GM21423 (cell line): Measurements from ENCODE around the gene SLC22A15.

Experiments used
- ATAC-seq: cut with Tn5 transposase; IDR thresholded peaks from one replicate; pipeline ENCODE4 v1.9.1; 2021; ENCODE audit warnings: mild to moderate bottlenecking, moderate library complexity; ENCODE audit not compliant: unreplicated experiment

Gene SLC22A15

GRCh38 chr1:116099379-116099778 is 123.1 kb downstream of the SLC22A15 start:
- ATAC-seq, result no peak

- no peak for ATAC-seq
Observed at GRCh38 chr1:116099919-116100318, 123.6 kb downstream of the SLC22A15 start.

DNA sequence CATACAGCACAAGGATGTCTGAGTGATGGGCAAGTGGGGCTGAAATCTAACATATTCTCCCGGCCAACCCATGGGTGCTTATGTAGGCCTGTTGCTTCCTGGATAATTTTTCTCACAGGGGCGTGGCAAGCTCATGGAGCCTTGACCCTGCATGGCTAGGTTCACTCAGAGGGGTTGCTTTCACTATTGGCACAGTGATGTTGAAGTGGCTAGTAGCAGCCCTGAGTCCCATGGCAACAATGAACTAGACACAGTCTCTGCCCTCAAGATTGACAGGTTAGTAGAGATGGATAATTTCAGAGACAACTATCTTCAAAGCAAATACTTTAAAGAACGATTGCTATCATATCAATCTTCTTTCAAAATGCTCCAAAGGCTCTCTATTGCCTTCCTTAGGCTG is 128.4 kb downstream of the SLC22A15 start:
- ATAC-seq, result no peak

DNA sequence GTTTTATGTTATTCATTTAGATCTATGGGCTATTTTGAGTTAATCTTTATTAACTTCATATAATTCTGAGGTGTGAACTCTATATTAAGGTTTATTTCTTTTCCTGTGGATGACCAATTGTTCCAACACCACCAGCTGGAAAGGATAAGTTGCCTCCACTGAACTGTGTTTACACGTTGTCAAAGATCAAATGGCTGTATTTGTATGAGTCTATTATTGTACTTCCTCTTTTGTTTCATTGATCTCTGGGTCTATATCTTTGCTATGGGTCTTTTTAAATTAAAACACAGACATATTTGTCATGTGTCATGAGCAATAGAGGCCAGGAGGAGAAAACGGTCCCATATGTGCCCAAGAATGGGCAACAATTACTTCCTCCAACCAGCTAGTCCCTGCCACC is 129.7 kb downstream of the SLC22A15 start:
- ATAC-seq, result no peak

DNA sequence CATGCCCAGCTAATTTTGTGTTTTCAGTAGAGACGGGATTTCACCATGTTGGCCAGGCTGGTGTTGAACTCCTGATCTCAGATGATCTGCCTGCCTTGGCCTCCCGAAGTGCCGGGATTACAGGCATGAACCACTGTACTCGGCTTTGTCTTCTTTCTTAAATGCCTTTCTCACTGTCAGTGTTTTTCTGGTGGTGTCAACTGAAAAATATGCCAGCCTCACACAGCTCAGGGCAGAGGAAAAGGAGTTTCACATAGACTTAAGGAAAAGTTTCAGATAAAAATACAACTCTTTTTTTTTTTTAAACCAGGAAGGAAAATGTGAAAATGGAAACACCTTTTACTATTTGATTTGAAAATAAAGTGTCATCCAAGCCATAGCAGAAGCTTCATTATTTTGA is 130.3 kb downstream of the SLC22A15 start:
- ATAC-seq, result no peak

DNA sequence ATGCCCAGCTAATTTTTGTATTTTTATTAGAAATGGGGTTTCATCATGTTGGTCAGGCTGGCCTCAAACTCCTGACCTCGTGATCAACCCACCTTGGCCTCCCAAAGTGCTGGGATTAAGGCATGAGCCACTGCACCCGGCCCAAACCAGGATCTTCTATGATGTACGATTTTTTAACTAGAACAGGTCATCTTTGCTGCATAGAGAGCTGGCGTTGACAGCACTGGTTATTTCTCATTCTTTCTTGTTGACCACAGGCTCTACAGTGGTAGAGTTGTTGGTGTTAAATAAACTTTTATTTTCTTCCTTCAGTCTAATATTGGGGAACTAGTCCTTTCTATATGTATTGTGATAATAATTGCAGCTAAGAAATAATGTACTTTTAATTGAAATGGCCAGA is 131.1 kb downstream of the SLC22A15 start:
- no peak for ATAC-seq

GRCh38 chr1:116110567-116111523 is 134.5 kb downstream of the SLC22A15 start, which contains the start of gene MAB21L3:
TSS of gene MAB21L3 (plus strand) at chr1:116111399. CDS start at chr1:116112616, 1,217 bp downstream.
- peak; percentile 66 for ATAC-seq

- no peak for ATAC-seq
Observed at GRCh38 chr1:116111524-116112021, 135.3 kb downstream of the SLC22A15 start.

GRCh38 chr1:116112388-116113140 is 136.3 kb downstream of the SLC22A15 start:
- ATAC-seq, result no peak

- no peak for ATAC-seq
Observed at GRCh38 chr1:116113615-116114014, 137.3 kb downstream of the SLC22A15 start.

DNA sequence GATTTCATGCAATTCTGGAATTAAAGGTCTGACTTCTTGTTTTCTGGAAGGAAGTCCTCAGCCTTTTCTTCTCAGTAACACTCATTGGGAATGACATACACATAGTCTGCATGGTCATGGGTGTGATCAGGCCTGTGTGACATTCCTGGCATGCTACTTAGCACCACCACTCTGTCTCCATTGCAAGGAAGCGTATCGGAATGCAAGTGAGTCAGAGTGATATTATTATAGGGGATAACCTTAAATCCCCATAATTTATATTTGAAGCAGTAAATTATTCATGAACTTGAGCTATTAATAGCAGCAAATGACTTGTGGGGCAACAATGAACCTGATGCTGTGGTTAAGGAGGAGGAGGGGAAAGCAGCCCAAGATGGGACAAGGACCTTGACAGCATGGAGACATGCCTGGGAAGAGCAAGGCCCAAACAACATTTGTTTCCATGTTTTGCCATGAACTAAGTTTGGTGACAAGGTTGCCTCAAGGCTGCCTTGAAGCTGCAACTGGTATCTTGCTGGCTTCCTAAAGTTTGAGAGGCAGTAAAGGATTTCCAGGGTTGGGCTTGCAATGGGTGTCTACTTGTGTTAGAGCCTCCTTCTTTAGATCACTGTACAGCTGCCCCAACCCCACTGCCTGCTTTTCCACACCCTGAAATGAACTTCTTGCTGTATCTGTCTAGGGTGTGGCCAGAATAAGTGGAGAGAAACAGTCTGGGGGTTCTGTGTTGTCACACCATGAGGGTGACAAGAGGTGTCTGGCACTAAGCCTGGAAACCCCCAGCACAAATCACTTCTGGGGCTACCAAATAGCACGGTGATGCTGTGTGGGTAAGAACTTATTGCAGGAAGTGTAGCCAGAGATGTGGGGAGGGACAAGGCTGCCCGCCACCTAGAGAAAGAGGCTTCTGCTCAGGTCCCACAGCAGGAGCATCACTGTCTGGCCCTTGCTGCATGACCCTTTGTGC is 139.4 kb downstream of the SLC22A15 start:
- no peak for ATAC-seq

- no peak for ATAC-seq
Observed at GRCh38 chr1:116118471-116118870, 142.2 kb downstream of the SLC22A15 start.
